ENCODE results near the gene GFRA1. TPM values are rescaled to one million over a fixed set of nuclear protein-coding genes. Genes with fewer than 3 reads are reported as not detected.

The GFRA1 gene
- total and polyA plus RNA-seq, 2 donors (not counting 3 experiments of a cell fraction or from before 2014, with no cell fraction given) = 0.22 to 0.88 TPM

DNA sequence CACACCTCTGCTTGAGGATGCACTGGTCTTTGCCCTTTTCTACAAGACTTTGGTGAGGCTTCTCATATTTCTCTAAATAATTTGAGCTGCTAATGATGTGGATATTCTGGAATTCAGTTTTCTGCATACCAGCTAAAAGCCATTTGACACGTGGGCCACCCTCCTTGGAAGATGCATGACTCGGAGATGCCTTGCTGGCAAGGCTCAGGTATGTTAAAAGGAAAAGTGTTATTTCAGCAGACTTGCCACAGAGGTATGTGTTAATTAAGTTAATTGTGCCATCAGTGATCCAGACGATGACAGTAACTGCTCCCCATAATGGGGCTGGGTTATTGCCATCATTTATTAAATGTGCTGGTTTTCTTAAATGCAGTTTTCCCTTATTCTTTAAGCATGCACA is 8.8 kb upstream of the GFRA1 start:
- H3K4me1 ChIP-seq (ENCODE audit: control insufficient read depth, extremely low read depth, insufficient read depth, low read length) = no peaks in the 10 kb centered on the region
- FAIRE-seq = no peak
- no peak overlapping the region for H3K27ac ChIP-seq (ENCODE audit: insufficient read depth, low read depth, low read length)
- H2AFZ ChIP-seq (ENCODE audit: low read depth, low read length) = no peak overlapping the region
- no peaks in the 10 kb centered on the region for H3K9me3 ChIP-seq (replicated peaks; ENCODE audit: control insufficient read depth, insufficient read depth, low read length)
- H3K9ac ChIP-seq (replicated peaks; ENCODE audit: extremely low read depth, insufficient read depth, low read length) = no peak overlapping the region
- H3K4me3 ChIP-seq (replicated peaks in 1 of 3; ENCODE audit: insufficient read depth in 1 of 3, low read depth in 1 of 3, low read length in 3 of 3) = no peak overlapping the region
- ChIA-PET POLR2A (no interaction called here), CTCF (no interaction called here)
- dilution Hi-C loops (cut with MboI; ENCODE audit: extremely low pct_ligation_motif_present, low sequenced_read_pairs) (no loop called here), intact Hi-C loops (cut with micrococcal nuclease) (no loop called here)
- no peaks in the 10 kb centered on the region for H3K27me3 ChIP-seq (ENCODE audit: control insufficient read depth in 2 of 2, insufficient read depth in 2 of 2, low read length in 2 of 2)
- no peaks in the 10 kb centered on the region for H3K9me1 ChIP-seq (replicated peaks; ENCODE audit: control insufficient read depth, extremely low read depth, insufficient read depth, low read length)
- no peak overlapping the region for H3K4me2 ChIP-seq (ENCODE audit: insufficient read depth, low read length)
- TF ChIP-seq, protein P1, sequence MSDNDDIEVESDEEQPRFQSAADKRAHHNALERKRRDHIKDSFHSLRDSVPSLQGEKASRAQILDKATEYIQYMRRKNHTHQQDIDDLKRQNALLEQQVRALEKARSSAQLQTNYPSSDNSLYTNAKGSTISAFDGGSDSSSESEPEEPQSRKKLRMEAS (IDR thresholded peaks at IDR 0.05; ENCODE audit: insufficient read depth, insufficient read length) = no peak
- TF ChIP-seq GATA2 (IDR thresholded peaks at IDR 0.05; ENCODE audit: insufficient read depth, insufficient read length, low read depth, low read length) (no peak), FOS (IDR thresholded peaks at IDR 0.05; ENCODE audit: borderline replicate concordance, insufficient read depth, low read length) (no peak), MYC (IDR thresholded peaks at IDR 0.05; ENCODE audit: low read depth, low read length) (no peak), EZH2 (IDR thresholded peaks at IDR 0.05; ENCODE audit: borderline replicate concordance, low read depth, low read length, severe bottlenecking) (no peak), JUN (IDR thresholded peaks at IDR 0.05; ENCODE audit: borderline replicate concordance, insufficient read depth, insufficient read length, low read depth) (no peak), POLR2AphosphoS5 (IDR thresholded peaks at IDR 0.05; ENCODE audit: insufficient read depth, low read depth, low read length) (no peak), POLR2A (IDR thresholded peaks at IDR 0.05; ENCODE audit: low read depth, low read length) (no peak)
- TF ChIP-seq, protein P2, sequence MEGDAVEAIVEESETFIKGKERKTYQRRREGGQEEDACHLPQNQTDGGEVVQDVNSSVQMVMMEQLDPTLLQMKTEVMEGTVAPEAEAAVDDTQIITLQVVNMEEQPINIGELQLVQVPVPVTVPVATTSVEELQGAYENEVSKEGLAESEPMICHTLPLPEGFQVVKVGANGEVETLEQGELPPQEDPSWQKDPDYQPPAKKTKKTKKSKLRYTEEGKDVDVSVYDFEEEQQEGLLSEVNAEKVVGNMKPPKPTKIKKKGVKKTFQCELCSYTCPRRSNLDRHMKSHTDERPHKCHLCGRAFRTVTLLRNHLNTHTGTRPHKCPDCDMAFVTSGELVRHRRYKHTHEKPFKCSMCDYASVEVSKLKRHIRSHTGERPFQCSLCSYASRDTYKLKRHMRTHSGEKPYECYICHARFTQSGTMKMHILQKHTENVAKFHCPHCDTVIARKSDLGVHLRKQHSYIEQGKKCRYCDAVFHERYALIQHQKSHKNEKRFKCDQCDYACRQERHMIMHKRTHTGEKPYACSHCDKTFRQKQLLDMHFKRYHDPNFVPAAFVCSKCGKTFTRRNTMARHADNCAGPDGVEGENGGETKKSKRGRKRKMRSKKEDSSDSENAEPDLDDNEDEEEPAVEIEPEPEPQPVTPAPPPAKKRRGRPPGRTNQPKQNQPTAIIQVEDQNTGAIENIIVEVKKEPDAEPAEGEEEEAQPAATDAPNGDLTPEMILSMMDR (IDR thresholded peaks at IDR 0.05; ENCODE audit: extremely low read depth in 1 of 2, insufficient read depth in 1 of 2, low read depth in 1 of 2, low read length in 2 of 2) = no peak
- H3K36me3 ChIP-seq (ENCODE audit: control insufficient read depth in 2 of 2, extremely low read depth in 1 of 2, insufficient read depth in 2 of 2, low read length in 2 of 2) = no peaks in the 10 kb centered on the region
- no peaks in the 10 kb centered on the region for H3K79me2 ChIP-seq (ENCODE audit: control insufficient read depth, insufficient read depth, low read length)
- H4K20me1 ChIP-seq (replicated peaks; ENCODE audit: control insufficient read depth, extremely low read depth, insufficient read depth, low read length) = no peaks in the 10 kb centered on the region
- BruUV-seq (replicated peaks) = no TSS peak
- DNase-seq (ENCODE audit: low read depth, low spot score) = no peak
